ENCODE measurements around the gene WDFY4.

GRCh38 chr10:49029666-49030065 lies 345.0 kb downstream of the WDFY4 start:
- TF ChIP-seq POLR2A (IDR thresholded peaks at IDR 0.05; ENCODE audit: low read depth, low read length) (no peak), CTCF (IDR thresholded peaks at IDR 0.05; ENCODE audit: extremely low read depth in 1 of 2, insufficient read depth in 1 of 2, low read depth in 1 of 2, low read length in 2 of 2) (no peak), POLR2AphosphoS5 (IDR thresholded peaks at IDR 0.05; ENCODE audit: insufficient read depth, low read depth, low read length) (no peak), FOS (IDR thresholded peaks at IDR 0.05; ENCODE audit: borderline replicate concordance, insufficient read depth, low read length) (no peak), EZH2 (IDR thresholded peaks at IDR 0.05; ENCODE audit: borderline replicate concordance, low read depth, low read length, severe bottlenecking) (no peak), MAX (IDR thresholded peaks at IDR 0.05; ENCODE audit: insufficient read depth, insufficient read length) (no peak)
